NB4 (cell line): ENCODE data around the gene DPF3.

Experiments
- TF ChIP-seq, protein P1 (sequence below): IDR thresholded peaks from one replicate; pipeline ENCODE4 v1.5.1; 2012; ENCODE audit warnings: low read depth, low read length
- TF ChIP-seq, protein P2 (sequence below): IDR thresholded peaks from 2 replicates; pipeline ENCODE4 v1.6.1; 2011; ENCODE audit warnings: low read depth, low read length

DNA sequence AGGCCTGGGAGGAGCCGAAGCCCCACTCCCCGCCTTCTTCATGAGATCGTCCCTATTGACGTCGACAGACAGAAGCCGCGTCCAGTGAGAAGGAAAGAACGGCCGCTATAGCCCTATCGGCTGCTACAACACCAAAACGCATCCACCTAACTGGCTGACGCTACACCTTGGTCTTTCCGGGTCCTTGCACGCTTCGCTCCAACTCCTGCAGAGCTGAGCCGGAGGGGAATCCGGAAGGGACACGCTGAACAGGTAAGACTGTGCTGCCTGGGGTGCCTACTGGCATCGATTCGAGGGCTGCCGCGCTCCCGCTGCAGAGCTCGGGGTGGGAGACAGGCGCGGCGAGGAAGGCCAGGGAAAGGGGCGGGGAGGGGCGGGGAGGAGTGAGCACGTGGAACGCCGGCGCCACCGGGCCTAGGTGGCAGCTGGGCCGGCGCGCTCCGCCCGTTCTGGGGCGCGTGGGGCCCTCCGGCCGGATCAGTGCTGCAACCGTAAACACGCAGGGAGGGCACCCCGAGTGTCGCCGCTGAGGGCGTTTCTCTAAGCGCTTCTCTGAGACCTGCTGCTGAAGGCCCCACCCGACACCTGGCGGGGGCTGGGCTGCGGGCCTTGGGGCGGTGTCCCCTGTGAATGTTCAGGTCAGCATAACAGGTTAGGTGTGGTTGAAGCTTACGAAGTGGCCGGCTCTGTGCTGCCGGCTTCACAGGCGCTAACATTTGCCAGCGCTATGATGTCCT, 32.6 kb upstream of the DPF3 start, which contains the start of gene DCAF4:
- TF ChIP-seq, protein P1, sequence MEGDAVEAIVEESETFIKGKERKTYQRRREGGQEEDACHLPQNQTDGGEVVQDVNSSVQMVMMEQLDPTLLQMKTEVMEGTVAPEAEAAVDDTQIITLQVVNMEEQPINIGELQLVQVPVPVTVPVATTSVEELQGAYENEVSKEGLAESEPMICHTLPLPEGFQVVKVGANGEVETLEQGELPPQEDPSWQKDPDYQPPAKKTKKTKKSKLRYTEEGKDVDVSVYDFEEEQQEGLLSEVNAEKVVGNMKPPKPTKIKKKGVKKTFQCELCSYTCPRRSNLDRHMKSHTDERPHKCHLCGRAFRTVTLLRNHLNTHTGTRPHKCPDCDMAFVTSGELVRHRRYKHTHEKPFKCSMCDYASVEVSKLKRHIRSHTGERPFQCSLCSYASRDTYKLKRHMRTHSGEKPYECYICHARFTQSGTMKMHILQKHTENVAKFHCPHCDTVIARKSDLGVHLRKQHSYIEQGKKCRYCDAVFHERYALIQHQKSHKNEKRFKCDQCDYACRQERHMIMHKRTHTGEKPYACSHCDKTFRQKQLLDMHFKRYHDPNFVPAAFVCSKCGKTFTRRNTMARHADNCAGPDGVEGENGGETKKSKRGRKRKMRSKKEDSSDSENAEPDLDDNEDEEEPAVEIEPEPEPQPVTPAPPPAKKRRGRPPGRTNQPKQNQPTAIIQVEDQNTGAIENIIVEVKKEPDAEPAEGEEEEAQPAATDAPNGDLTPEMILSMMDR, result no peak
- TF ChIP-seq, protein P2, sequence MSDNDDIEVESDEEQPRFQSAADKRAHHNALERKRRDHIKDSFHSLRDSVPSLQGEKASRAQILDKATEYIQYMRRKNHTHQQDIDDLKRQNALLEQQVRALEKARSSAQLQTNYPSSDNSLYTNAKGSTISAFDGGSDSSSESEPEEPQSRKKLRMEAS, result peak; percentile 88
